PC-9 (cell line): ENCODE measurements around the gene AGBL3. TPM values are rescaled to one million over a fixed set of nuclear protein-coding genes. Genes with fewer than 3 reads are reported as not detected.

ENCODE experiments used
- BruUV-seq: library from RNA; stranded (reverse); fragments of 400-500 nt; replicated peaks from 2 replicates; lab custom pipeline; 2021; lab: Mats Ljungman, UMichigan
- CTCF ChIA-PET: fragments of 300-600 bp; sonication (Branson Sonifier 250); formaldehyde crosslinking; loops from one replicate; lab custom pipeline; 2022; ENCODE audit warnings: antibody characterized with exemption; lab: Charles Lee
- POLR2A ChIA-PET: fragments of 300-600 bp; sonication (Branson Sonifier 250); formaldehyde crosslinking; loops from one replicate; lab custom pipeline; 2022; ENCODE audit warnings: antibody characterized with exemption; ENCODE audit not compliant: unreplicated experiment; lab: Charles Lee
- DNase-seq, 2 experiments: peaks; one replicate each; pipeline versions ENCODE4 v3.0.0 to v3.0.0-alpha.2; 2015 to 2022; ENCODE audit warnings: mixed read lengths in 1 of 2
- H2AFZ ChIP-seq: fragments of 200-600 bp; sonication (generic); 2 replicates; pipeline ENCODE4 v1.8.1; 2017; ENCODE audit warnings: antibody characterized with exemption
- H3F3A ChIP-seq: fragments of 200-600 bp; sonication (generic); 2 replicates; pipeline ENCODE4 v1.8.1; 2017; ENCODE audit warnings: antibody characterized with exemption, mild to moderate bottlenecking, low read depth; ENCODE audit not compliant: insufficient read depth
- H3K27ac ChIP-seq: fragments of 200-600 bp; sonication (generic); 2 replicates; pipeline ENCODE4 v1.6.1; 2016; ENCODE audit warnings: mixed run types
- H3K27me3 ChIP-seq: fragments of 200-600 bp; sonication (generic); 2 replicates; pipeline ENCODE4 v1.6.1; 2016; ENCODE audit warnings: low read depth, mixed run types; ENCODE audit not compliant: insufficient read depth
- H3K36me3 ChIP-seq: fragments of 200-600 bp; sonication (generic); 2 replicates; pipeline ENCODE4 v1.6.1; 2016; ENCODE audit warnings: low read depth, mixed run types
- H3K4me1 ChIP-seq: fragments of 200-600 bp; sonication (generic); replicated peaks from 2 replicates; pipeline ENCODE4 v1.6.1; 2016; ENCODE audit warnings: mixed run types; ENCODE audit not compliant: insufficient read depth
- H3K4me2 ChIP-seq: fragments of 200-600 bp; sonication (generic); 2 replicates; pipeline ENCODE4 v1.6.1; 2017; ENCODE audit warnings: mixed run types
- H3K4me3 ChIP-seq: fragments of 200-600 bp; sonication (generic); 2 replicates; pipeline ENCODE4 v1.6.1; 2016; ENCODE audit warnings: mixed run types
- H3K79me2 ChIP-seq: fragments of 200-600 bp; sonication (generic); 2 replicates; pipeline ENCODE4 v1.6.1; 2017; ENCODE audit warnings: low read depth, mixed run types
- H3K9me2 ChIP-seq: fragments of 200-600 bp; sonication (generic); 2 replicates; pipeline ENCODE4 v1.8.1; 2017; ENCODE audit warnings: mild to moderate bottlenecking; ENCODE audit not compliant: insufficient read depth
- H3K9me3 ChIP-seq: fragments of 200-600 bp; sonication (generic); 2 replicates; pipeline ENCODE4 v1.8.1; 2016; ENCODE audit warnings: low read depth; ENCODE audit not compliant: insufficient read depth
- H4K20me1 ChIP-seq: fragments of 200-600 bp; sonication (generic); 2 replicates; pipeline ENCODE4 v1.8.1; 2017; ENCODE audit not compliant: insufficient read depth
- EZH2 ChIP-seq: fragments of 200-600 bp; sonication (generic); IDR thresholded peaks from 2 replicates; pipeline ENCODE4 v1.8.0; 2017; ENCODE audit warnings: antibody characterized with exemption, low read depth
- intact Hi-C: fragments of 100-400 bp; cut with micrococcal nuclease; formaldehyde crosslinking; loops from one replicate; pipeline ENCODE4 v1.10.0; 2022; ENCODE audit not compliant: unreplicated experiment
- total RNA-seq: library from RNA; stranded (reverse); gene quantifications from 2 replicates; pipeline ENCODE4 v1.2.3, GENCODE V29; 2021
- TF ChIP-seq, protein P1 (sequence below): fragments of 200-600 bp; sonication (generic); conservative IDR thresholded peaks from 2 replicates; pipeline ENCODE4 v1.6.1; 2017; ENCODE audit warnings: mixed run types, antibody characterized with exemption, mild to moderate bottlenecking, moderate library complexity

AGBL3 gene
- total RNA-seq, 1 experiment from 2014 or later, result 3.2 TPM

DNA sequence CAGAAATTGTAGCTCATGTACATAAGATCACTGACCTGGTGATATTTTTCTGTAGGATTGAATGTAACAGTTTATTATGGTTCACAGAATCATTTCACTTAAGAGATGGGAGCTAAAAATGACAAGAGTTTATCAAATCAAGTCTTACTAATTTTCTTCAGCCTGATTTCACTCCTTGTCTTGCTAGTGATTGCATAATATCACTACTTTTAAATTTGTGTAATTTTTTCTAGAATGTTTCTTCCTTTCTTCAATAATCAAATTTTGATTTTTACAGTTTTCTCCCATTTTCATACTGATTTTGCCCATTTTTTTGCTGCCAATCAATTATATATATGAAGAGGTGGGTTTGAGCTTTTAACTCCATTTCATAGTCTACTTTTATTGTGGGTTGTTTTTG, 92.8 kb downstream of the AGBL3 start:
- no peak overlapping the region for H2AFZ ChIP-seq
- DNase-seq, result no peak
- POLR2A ChIA-PET, result interaction anchor here (0.7 kb wide), 1 partner anchor 170 kb away, joined by 8 read pairs; no protein-coding TSS in a partner anchor
- H3K9me3 ChIP-seq, result no peaks in the 10 kb centered on the region
- intact Hi-C loops, result no loop called here
- no peaks in the 10 kb centered on the region for H3K4me1 ChIP-seq
- no TSS peak for BruUV-seq
- no peaks in the 10 kb centered on the region for H3K79me2 ChIP-seq
- H3K4me3 ChIP-seq, result no peak overlapping the region
- no peaks in the 10 kb centered on the region; the same call in 1 of the 2 replicates for H3K9me2 ChIP-seq
- peaks cover 6% of the 10 kb centered on the region; the same call in 1 of the 2 replicates for H3K27me3 ChIP-seq
- TF ChIP-seq, protein P1, sequence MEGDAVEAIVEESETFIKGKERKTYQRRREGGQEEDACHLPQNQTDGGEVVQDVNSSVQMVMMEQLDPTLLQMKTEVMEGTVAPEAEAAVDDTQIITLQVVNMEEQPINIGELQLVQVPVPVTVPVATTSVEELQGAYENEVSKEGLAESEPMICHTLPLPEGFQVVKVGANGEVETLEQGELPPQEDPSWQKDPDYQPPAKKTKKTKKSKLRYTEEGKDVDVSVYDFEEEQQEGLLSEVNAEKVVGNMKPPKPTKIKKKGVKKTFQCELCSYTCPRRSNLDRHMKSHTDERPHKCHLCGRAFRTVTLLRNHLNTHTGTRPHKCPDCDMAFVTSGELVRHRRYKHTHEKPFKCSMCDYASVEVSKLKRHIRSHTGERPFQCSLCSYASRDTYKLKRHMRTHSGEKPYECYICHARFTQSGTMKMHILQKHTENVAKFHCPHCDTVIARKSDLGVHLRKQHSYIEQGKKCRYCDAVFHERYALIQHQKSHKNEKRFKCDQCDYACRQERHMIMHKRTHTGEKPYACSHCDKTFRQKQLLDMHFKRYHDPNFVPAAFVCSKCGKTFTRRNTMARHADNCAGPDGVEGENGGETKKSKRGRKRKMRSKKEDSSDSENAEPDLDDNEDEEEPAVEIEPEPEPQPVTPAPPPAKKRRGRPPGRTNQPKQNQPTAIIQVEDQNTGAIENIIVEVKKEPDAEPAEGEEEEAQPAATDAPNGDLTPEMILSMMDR, result no peak
- TF ChIP-seq EZH2, result no peak
- H3K27ac ChIP-seq, result no peak overlapping the region
- no peaks in the 10 kb centered on the region for H3F3A ChIP-seq
- CTCF ChIA-PET, result interaction anchor here (0.7 kb wide), 1 partner anchor 720 kb away, joined by 3 read pairs; no protein-coding TSS in a partner anchor
- no peaks in the 10 kb centered on the region for H4K20me1 ChIP-seq
- H3K4me2 ChIP-seq, result no peak overlapping the region
- no peaks in the 10 kb centered on the region for H3K36me3 ChIP-seq

DNA sequence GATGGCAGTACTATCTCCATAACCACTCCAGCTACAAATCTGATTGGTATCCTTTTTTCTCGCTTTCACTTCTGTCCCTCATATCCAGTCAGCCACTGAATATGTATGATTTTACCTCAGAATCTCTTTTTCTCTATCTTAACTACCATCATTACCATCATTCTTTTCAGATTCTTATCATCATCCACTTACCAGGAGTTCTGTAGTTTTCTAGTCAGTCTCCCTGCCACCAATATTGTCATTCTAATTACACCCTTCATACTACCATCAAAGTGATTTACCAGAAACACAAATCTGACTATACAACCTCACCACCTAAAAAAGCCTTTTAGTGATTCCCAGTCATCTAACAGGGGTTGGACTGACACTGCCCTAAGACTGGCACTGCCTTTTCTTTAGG, 96.7 kb downstream of the AGBL3 start:
- H3K4me2 ChIP-seq, result no peak overlapping the region
- H3K9me3 ChIP-seq, result peaks cover 4% of the 10 kb centered on the region; the same call in 1 of the 2 replicates
- no TSS peak for BruUV-seq
- no peaks in the 10 kb centered on the region for H3K36me3 ChIP-seq
- no peaks in the 10 kb centered on the region for H3K4me1 ChIP-seq
- peaks cover 7% of the 10 kb centered on the region; the same call in 1 of the 2 replicates for H3K9me2 ChIP-seq
- H3K27me3 ChIP-seq, result no peaks in the 10 kb centered on the region
- no peak overlapping the region for H3K4me3 ChIP-seq
- no peaks in the 10 kb centered on the region for H3K79me2 ChIP-seq
- H3F3A ChIP-seq, result no peaks in the 10 kb centered on the region
- intact Hi-C loops, result no loop called here
- TF ChIP-seq, protein P1, result no peak
- no peak for TF ChIP-seq EZH2
- no peak overlapping the region for H2AFZ ChIP-seq
- ChIA-PET CTCF (no interaction called here), POLR2A (no interaction called here)
- no peaks in the 10 kb centered on the region for H4K20me1 ChIP-seq
- DNase-seq, result no peak
- H3K27ac ChIP-seq, result no peak overlapping the region

DNA sequence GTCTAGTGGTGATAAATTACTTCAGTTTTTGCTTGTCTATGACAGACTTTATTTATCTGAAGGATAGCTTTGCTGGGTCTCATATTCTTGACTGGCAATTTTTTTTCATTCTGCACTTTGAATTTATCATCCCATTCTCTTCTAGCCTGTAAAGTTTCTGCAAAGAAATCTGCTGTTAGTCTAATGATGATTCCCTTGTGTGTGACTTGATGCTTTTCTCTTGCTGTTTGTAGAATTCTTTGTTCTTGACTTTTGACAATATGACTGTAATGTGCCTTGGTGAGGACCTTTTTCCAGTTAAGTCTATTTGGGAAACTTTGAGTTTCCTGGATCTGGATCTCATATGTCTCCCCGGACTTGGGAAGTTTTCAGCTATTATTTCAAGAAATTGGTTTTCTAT, 102.3 kb downstream of the AGBL3 start:
- TF ChIP-seq, protein P1, result no peak
- no peak for TF ChIP-seq EZH2
- H3K79me2 ChIP-seq, result no peaks in the 10 kb centered on the region
- H3K4me2 ChIP-seq, result no peak overlapping the region
- no TSS peak for BruUV-seq
- DNase-seq, result no peak
- ChIA-PET POLR2A (no interaction called here), CTCF (no interaction called here)
- no peaks in the 10 kb centered on the region for H3K27me3 ChIP-seq
- no peak overlapping the region for H3K4me3 ChIP-seq
- H3K27ac ChIP-seq, result no peak overlapping the region
- no peak overlapping the region for H2AFZ ChIP-seq
- H4K20me1 ChIP-seq, result no peaks in the 10 kb centered on the region
- intact Hi-C loops, result no loop called here
- peaks cover 12% of the 10 kb centered on the region; the same call in 1 of the 2 replicates for H3K9me3 ChIP-seq
- no peaks in the 10 kb centered on the region for H3K36me3 ChIP-seq
- no peaks in the 10 kb centered on the region for H3F3A ChIP-seq
- no peaks in the 10 kb centered on the region for H3K4me1 ChIP-seq
- H3K9me2 ChIP-seq, result peaks cover 7% of the 10 kb centered on the region; the same call in 1 of the 2 replicates
